Activated CD4-positive, alpha-beta T cell treated with anti-CD3 and anti-CD28 coated beads for 4 hours (primary cell): ENCODE results near the gene INO80C.
"Not testable (repeated sequence)": the region's sequence is repeated elsewhere in the genome, so short reads cannot be mapped to it uniquely, and the experiment has no call there.

Experiments
- DNase-seq, 2 donors: peaks; one replicate each; pipeline ENCODE4 v3.0.0-alpha.2; 2020

INO80C gene

GRCh38 chr18:35458271-35458670, 39.5 kb downstream of the INO80C start:
- DNase-seq = no peak

- DNase-seq = no peak
Measured at GRCh38 chr18:35457140-35457704, 40.5 kb downstream of the INO80C start.

- DNase-seq = no peak
Measured at GRCh38 chr18:35455926-35456763, 41.6 kb downstream of the INO80C start.

GRCh38 chr18:35454803-35455202, 43.0 kb downstream of the INO80C start:
- no peak for DNase-seq

GRCh38 chr18:35453065-35453464, 44.7 kb downstream of the INO80C start:
- DNase-seq = not testable (repeated sequence)

- no peak for DNase-seq
Measured at GRCh38 chr18:35451916-35452315, 45.8 kb downstream of the INO80C start.

- DNase-seq = no peak
Measured at GRCh38 chr18:35451032-35451431, 46.7 kb downstream of the INO80C start.

- no peak for DNase-seq
Measured at GRCh38 chr18:35444636-35445035, 53.1 kb downstream of the INO80C start.

- no peak for DNase-seq
Measured at GRCh38 chr18:35443847-35444246, 53.9 kb downstream of the INO80C start.

- no peak for DNase-seq
Measured at GRCh38 chr18:35443434-35443833, 54.3 kb downstream of the INO80C start.

- no peak for DNase-seq
Measured at GRCh38 chr18:35442701-35443100, 55.1 kb downstream of the INO80C start.

GRCh38 chr18:35441857-35442595, 55.7 kb downstream of the INO80C start:
- DNase-seq = no peak

GRCh38 chr18:35438480-35439234, 59.1 kb downstream of the INO80C start:
- no peak for DNase-seq

- no peak for DNase-seq
Measured at GRCh38 chr18:35437836-35438235, 59.9 kb downstream of the INO80C start.

- DNase-seq = no peak
Measured at GRCh38 chr18:35436076-35436649, 61.6 kb downstream of the INO80C start.

GRCh38 chr18:35435401-35435800, 62.4 kb downstream of the INO80C start:
- no peak for DNase-seq

- DNase-seq = no peak
Measured at GRCh38 chr18:35432565-35433001, 65.2 kb downstream of the INO80C start.

- DNase-seq = no peak
Measured at GRCh38 chr18:35431374-35431741, 66.4 kb downstream of the INO80C start.

GRCh38 chr18:35430721-35431373, 66.9 kb downstream of the INO80C start:
- no peak for DNase-seq

GRCh38 chr18:35426786-35427185, 71.0 kb downstream of the INO80C start:
- no peak for DNase-seq

GRCh38 chr18:35424356-35424755, 73.4 kb downstream of the INO80C start:
- no peak for DNase-seq

- DNase-seq = no peak
Measured at GRCh38 chr18:35422237-35422636, 75.5 kb downstream of the INO80C start.
